Mononuclear cell (primary cell): Measurements from ENCODE around the gene CDT1. TPM values are rescaled to one million over a fixed set of nuclear protein-coding genes. Genes with fewer than 3 reads are reported as not detected.
A peak's percentile ranks its signal among the peaks of the same experiment; 100 is the strongest.
"Not testable (repeated sequence)": the region's sequence is repeated elsewhere in the genome, so short reads cannot be mapped to it uniquely, and the experiment has no call there.

ENCODE experiments used
- H3K27me3 ChIP-seq: 2 replicates; pipeline ENCODE4 v1.6.0; 2011; ENCODE audit warnings: low read length, control low read depth; ENCODE audit not compliant: insufficient read depth
- H3K4me1 ChIP-seq: 2 replicates; pipeline ENCODE4 v1.5.1; 2011; ENCODE audit warnings: mild to moderate bottlenecking, low read length, control low read depth; ENCODE audit not compliant: insufficient read depth
- H3K4me3 ChIP-seq: 2 replicates; pipeline ENCODE4 v1.5.1; 2011; ENCODE audit warnings: mild to moderate bottlenecking, low read length, moderate library complexity
- H3K9me3 ChIP-seq: 2 replicates; pipeline ENCODE4 v1.5.1; 2011; ENCODE audit warnings: low read depth, mild to moderate bottlenecking, control low read depth, low read length
- total RNA-seq: library from RNA; depleted of rRNA; stranded (reverse); fragments of >200 nt; gene quantifications from one replicate; pipeline ENCODE4 v1.2.3, GENCODE V29; 2012

CDT1 gene
- total RNA-seq, 1 donor: 0.42 TPM

DNA sequence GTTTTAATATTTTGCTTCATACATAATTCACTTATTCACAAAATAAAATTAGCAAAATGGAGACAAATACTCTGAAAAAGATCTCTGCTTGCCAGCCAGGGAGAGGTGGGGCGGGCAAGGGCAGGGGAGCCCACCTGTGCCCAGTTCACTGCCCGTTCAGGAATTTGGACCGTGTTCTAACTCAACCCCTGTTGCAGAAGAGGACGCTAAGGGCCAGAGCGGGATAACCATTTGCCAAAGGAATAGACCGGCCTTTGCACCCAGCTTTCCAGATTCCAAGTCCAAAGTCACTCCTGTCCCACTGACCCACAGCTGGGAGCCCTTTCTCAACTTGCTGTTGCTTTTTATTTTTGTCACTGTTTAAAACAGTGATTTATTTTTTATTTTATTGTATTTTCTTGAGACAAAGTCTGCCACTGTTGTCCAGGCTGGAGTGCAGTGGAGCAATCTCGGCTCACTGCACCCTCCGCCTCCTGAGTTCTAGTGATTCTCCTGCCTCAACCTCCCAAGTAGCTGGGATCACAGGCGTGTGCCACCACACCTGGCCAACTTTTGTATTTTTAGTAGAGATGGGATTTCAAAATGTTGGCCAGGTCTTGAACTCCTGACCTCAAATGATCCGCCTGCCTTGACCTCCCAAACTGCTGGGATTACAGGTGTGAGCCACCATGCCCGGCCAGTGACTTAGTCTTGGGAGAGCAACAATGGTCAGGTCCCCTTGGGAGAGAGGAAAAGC, 15.8 kb upstream of the CDT1 start:
- Histone ChIP-seq H3K4me3 (no peak overlapping the region), H3K27me3 (no peaks in the 10 kb centered on the region), H3K9me3 (no peaks in the 10 kb centered on the region), H3K4me1 (peaks cover 58% of the 10 kb centered on the region)

DNA sequence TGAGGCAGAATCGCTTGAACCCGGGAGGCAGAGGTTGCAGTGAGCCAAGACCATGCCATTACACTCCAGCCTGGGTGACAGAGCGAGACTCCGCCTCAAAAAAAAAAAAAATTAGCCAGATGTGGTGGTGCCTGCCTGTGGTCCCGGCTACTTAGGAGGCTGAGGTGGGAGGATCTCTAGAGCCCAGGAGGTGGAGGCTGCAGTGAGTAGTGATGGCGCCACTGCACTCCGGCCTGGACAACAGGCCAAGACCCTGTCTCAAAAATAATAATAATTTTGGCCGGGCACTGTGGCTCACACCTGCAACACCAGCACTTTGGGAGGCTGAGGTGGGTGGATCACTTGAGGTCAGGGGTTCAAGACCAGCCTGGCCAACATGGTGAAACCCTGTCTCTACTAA, 14.8 kb upstream of the CDT1 start:
- H3K9me3 ChIP-seq, H3K4me3 ChIP-seq, H3K27me3 ChIP-seq: not testable (repeated sequence)
- peaks cover 58% of the 10 kb centered on the region for H3K4me1 ChIP-seq

DNA sequence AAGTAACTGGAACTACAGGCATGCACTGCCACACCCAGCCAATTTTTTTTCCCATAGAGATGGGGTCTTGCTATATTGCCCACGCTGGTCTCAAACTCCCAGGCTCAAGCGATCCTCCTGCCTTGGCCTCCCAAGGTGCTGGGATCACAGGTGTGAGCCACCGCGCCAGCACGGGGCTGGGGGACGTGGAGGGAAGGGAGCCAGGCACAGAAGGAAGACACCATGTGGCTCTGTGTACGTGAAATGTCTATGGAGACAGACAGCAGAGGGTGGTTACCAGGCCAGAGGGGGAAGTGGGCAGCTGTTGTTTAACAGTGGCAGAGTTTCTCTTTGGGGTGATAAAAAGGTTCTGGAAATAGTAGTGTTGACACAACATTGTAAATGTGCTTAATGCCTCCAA, 14.0 kb upstream of the CDT1 start:
- peaks cover 60% of the 10 kb centered on the region for H3K4me1 ChIP-seq
- no peak overlapping the region for H3K4me3 ChIP-seq
- H3K9me3 ChIP-seq: no peaks in the 10 kb centered on the region
- no peaks in the 10 kb centered on the region for H3K27me3 ChIP-seq

DNA sequence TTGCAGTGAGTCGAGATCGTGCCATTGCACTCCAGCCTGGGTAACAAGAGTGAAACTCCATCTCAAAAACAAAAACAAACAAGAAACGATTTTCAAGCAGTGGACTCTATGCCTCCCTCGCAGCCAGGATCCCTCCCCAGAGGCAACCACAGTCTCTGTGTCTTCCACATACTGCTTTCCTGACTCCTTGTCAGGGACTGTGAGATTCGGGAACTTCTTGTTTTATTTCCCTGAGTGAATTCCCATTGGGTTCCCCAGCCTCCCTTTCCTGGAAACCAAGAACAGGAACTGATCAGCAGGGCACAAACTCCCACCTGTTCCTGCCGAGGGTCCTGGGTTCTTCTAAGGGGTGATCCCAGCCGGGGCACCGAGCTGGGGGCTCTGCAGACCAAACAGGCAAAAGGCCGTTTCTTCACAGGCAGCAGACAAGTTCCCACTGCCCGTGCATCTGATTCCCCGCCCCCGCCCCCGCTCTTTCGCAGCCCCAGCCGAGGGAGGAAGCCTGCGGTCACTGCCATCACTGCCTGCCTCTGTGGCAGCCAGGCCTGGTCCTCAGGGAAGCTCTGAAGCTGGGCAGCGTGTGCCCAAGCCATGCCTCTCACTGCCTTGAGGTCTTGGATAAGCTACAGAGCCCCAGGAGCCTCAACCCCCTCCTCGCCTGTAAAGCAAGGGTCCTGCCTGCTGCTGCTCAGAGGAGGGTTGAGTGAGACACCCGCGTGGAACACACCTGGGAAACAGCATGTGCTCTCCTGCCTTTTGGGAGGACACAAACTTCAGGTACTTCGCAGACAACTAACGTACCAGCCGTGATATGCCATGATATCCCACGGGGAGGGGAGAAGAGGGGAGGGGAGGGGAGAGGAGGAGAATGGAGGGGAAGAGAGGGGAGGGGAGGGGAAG, 13.0 kb upstream of the CDT1 start:
- Histone ChIP-seq H3K9me3 (no peaks in the 10 kb centered on the region), H3K27me3 (no peaks in the 10 kb centered on the region), H3K4me3 (peak overlapping the region; percentile 5), H3K4me1 (peaks cover 69% of the 10 kb centered on the region)

DNA sequence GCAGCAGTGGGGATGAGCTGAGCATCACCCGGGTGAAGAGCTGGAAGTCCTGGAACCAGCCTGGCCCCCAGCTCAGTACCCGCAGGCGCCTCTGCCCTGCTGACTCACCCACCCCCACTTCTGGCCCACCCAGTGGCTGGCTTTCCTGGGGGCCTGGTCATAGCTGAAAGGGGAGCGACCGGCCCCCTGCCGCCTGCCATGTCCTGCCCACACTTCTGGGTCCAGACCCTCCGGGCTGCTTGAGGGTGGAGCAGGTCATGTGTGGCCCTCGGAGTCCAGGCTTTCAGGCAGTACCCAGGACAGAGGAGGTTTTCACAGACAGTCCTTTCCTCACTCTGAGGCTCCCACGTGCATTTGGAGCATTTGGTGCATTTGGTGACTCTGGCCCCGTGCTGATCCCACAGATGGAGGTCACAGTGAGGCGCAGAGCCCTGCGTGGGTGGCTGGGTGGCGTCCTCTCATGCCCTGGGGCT, 11.5 kb upstream of the CDT1 start:
- H3K27me3 ChIP-seq: no peaks in the 10 kb centered on the region
- no peaks in the 10 kb centered on the region for H3K9me3 ChIP-seq
- no peak overlapping the region for H3K4me3 ChIP-seq
- H3K4me1 ChIP-seq: peaks cover 68% of the 10 kb centered on the region

DNA sequence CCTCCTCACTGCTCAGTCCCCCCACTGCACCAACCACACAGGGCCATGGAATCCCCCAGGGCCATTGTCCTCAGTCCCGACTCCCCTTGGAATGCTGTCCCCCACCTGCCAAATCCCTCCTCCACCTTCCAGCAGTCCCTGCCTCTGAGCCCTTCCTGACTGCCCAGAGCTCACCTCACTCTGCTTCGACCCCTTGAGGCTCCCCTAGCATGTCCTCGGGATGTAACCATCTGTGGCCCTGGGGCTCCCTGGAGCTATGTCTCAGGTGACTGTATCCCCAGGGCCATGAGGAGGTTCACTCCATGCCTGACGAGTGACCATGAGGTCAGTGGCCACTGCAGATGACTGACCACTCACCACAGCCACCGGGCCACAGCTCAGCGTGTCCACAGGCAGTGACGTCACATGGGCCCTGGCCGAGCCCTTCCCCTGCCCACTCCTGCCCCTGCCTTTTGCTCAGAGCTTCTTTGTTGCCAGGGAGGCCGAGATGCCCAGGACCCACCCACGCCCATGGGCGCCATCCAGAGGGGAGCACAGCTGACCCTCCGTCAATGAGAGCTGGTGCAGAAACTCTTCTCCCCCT, 10.8 kb upstream of the CDT1 start:
- Histone ChIP-seq H3K27me3 (no peaks in the 10 kb centered on the region), H3K4me3 (no peak overlapping the region), H3K9me3 (no peaks in the 10 kb centered on the region), H3K4me1 (peaks cover 68% of the 10 kb centered on the region)

DNA sequence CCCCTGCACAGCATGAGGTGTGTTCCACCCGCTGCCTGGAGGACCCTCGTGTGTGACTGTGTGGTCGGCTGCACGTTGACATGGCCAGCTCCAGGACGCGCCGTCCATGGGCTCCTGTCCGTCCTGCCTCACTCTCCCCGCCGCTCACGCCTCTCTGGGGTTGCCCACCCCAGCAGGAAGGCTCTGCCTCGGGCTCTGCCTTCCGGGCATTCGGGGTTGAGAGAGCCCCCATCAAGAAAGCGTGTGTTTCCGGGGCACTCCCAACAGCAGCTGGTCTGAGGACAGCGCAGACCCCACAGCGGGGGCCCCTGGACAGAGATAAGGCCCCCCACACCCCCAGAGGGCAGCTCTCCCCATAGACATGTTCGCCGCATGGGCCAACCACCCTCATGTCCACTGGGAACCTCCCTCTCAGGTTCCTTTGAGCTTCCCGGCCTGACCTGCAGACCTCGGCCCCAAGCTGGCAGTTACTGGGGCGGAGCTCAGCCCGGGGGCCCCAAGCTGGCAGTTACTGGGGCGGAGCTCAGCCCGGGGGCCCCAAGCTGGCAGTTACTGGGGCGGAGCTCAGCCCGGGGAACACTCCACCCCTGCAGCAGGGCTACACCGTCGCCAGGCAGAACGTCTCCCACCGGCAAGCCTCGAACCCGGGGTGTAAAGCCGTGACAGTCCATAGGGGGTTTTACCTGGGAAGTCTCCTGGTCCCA, 10.2 kb upstream of the CDT1 start:
- Histone ChIP-seq H3K9me3 (no peaks in the 10 kb centered on the region), H3K4me1 (peaks cover 68% of the 10 kb centered on the region), H3K4me3 (no peak overlapping the region), H3K27me3 (no peaks in the 10 kb centered on the region)

DNA sequence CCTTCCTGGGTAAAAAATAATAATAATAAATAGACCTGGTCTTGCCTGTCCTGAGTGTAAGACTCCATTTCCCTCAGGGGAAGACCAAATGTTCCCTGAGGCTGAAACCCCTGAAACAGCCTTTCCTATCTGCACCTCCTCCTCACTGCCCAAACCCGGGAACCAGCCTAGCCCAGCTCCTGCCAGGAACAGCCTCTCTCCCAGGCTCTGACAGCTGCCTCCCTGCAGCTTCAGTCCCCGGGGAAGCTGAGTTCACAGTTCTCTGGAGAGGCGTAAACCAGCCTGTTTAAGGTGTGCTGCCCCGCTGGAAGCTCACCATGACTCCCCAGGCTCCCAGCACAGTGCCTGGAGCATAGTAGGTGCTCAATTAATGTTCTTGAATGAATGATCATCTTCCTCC, 7.3 kb upstream of the CDT1 start:
- Histone ChIP-seq H3K4me3 (no peak overlapping the region), H3K4me1 (peaks cover 53% of the 10 kb centered on the region), H3K9me3 (no peaks in the 10 kb centered on the region), H3K27me3 (no peaks in the 10 kb centered on the region)

DNA sequence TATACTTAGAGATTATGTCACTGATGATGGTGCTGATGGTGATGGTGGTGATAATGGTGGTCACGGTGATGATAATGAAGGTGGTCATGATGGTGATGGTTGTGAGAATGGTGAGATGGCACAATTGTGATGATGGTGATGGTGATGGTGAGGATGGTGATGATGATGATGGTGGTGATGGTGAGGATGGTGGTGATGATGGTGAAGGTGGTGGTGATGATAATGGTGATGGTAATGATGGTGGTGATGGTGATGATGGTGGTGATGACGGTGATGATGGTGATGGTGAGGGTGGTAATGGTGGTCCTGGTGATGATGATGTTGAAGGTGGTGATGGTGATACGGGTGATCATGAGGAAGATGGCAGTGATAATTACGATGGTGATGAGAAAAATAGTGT, 5.5 kb upstream of the CDT1 start:
- H3K9me3 ChIP-seq: no peaks in the 10 kb centered on the region
- H3K4me1 ChIP-seq: peaks cover 53% of the 10 kb centered on the region
- no peaks in the 10 kb centered on the region for H3K27me3 ChIP-seq
- no peak overlapping the region for H3K4me3 ChIP-seq

DNA sequence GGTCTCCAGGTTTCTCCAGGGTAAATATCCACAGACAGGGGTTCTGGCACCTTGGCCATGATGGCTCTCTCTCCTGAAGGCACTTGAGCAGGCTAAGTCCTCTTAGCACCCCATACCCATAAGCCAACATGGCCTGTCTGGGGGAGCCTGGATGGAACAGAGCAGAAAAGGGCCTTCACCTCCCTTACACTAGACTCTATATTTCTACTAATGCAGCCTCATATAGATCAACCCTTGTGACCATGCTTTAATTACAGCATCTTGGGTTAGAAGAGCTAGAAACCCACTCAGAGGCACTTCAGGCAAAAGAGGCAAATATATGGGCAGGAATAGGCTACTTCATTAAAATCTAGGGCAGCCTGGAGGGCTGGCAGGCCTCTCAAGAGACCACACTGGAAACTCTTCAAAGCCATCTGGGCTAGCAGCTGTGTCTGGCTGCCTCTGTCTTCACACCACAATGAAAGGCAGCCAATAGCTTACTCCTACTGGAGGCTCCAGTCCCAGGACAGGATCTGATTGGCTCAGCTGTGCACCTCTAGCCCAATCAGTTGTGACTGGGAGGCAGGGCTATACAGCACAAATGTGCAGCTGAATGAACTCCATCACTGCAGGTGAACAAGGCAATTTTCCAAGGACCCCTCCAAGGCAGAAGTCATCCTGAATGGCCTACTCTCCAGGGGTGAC, 4.7 kb upstream of the CDT1 start:
- no peaks in the 10 kb centered on the region for H3K27me3 ChIP-seq

DNA sequence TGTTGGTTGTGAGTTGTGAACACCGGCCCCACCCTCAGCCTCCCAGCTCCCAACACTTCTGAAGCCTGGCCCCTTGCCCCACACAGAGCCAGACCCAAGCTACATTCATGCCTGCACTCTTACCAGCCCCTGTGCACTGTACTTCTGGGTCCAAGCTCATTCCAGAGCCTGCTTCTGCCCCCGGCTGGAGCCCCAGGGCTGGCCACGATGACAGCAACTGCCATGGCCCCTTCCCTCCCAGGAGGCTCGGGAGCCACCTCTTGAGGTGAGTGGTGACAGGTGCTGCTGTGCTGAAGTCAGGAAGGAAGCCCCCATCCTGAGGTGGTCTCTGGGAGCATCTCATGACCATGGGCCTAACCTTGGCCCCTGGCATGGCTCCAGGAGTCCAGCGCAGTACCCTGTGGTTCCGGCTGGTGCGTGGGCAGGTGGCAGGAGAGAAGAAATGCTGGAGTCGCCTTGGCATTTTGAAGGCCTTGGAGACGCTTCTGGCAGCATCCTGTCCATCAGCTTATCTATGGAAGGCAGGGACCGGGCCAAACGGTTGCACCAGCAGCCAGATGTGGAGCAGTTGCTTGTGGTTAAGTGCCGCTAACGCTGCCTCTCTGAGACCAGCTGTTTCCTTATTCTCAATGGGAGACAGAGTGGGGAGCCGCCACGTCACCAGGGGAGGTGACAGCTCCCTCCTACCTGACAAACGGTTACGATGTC, 3.9 kb upstream of the CDT1 start:
- H3K9me3 ChIP-seq: no peaks in the 10 kb centered on the region
- no peak overlapping the region for H3K4me3 ChIP-seq
- peaks cover 46% of the 10 kb centered on the region for H3K4me1 ChIP-seq
- H3K27me3 ChIP-seq: no peaks in the 10 kb centered on the region

More for the DNA sequence above, 4.7 kb upstream of the CDT1 start:
- H3K9me3 ChIP-seq: no peaks in the 10 kb centered on the region
- no peak overlapping the region for H3K4me3 ChIP-seq
- H3K4me1 ChIP-seq: peaks cover 47% of the 10 kb centered on the region

DNA sequence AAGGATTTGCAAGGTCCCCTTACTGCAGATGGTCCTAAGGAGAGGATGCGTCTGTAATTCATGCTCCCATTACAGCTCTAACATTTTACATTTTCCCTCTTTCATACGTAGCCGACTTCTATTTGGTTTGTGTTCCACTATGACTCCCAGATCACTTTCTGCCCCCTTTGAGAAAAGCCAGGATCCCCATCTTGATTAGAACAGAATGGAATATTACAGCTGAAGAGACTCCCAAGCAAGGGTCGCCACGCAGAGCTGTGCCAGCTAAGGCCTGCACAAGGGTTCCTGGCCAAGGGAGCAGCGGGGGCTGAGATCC, 3.4 kb upstream of the CDT1 start:
- H3K4me3 ChIP-seq: no peak overlapping the region
- H3K4me1 ChIP-seq: peaks cover 46% of the 10 kb centered on the region

DNA sequence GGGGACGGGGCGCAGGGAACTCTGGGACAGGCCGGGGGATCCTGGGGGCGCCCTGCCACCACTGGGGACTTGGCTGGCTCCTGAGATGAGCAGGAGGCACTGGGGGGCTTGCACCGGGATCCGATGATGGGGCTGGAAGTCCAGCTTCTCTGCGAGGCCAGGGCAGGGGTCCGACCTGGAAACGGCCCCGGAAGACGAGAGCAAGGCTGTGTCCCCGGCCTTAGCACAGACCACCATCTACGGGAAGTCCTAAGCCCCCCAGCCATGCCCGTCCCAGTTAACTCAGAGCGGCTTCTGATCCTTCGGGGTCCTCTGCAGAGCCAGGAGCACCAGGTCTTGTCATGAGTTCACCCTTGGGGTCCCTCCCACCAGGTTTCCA, 573 bp downstream of the CDT1 start:
- Histone ChIP-seq H3K4me3 (no peak overlapping the region), H3K4me1 (peaks cover 40% of the 10 kb centered on the region)

More for the DNA sequence above, 3.4 kb upstream of the CDT1 start:
- no peaks in the 10 kb centered on the region for H3K27me3 ChIP-seq
- no peaks in the 10 kb centered on the region for H3K9me3 ChIP-seq

More for the DNA sequence above, 573 bp downstream of the CDT1 start:
- H3K27me3 ChIP-seq: no peaks in the 10 kb centered on the region
- H3K9me3 ChIP-seq: no peaks in the 10 kb centered on the region
